ENCODE measurements around the gene OR2Z1. TPM values are rescaled to one million over a fixed set of nuclear protein-coding genes. Genes with fewer than 3 reads are reported as not detected.
"Not testable (repeated sequence)": the region's sequence is repeated elsewhere in the genome, so short reads cannot be mapped to it uniquely, and the experiment has no call there.

OR2Z1 gene
- total RNA-seq, 1 donor from 2014 or later: not detected

GRCh38 chr19:8699908-8700307 is 21.5 kb upstream of the OR2Z1 start:
- ATAC-seq (no peak), DNase-seq (ENCODE audit: low spot score) (no peak)
- intact Hi-C loops (cut with DNase I): no loop called here

- intact Hi-C loops (cut with DNase I): no loop called here
- DNase-seq (ENCODE audit: low spot score): no peak
- no peak for ATAC-seq
These were observed 20.5 kb upstream of the OR2Z1 start for GRCh38 chr19:8700956-8701355.

- DNase-seq (ENCODE audit: low spot score): no peak
- intact Hi-C loops (cut with DNase I): no loop called here
- no peak for ATAC-seq
These were observed 19.1 kb upstream of the OR2Z1 start for GRCh38 chr19:8702350-8702749.

GRCh38 chr19:8703223-8703622 is 18.2 kb upstream of the OR2Z1 start:
- intact Hi-C loops (cut with DNase I): no loop called here
- DNase-seq (ENCODE audit: low spot score) (no peak), ATAC-seq (no peak)

GRCh38 chr19:8705304-8705703 is 16.1 kb upstream of the OR2Z1 start:
- DNase-seq (ENCODE audit: low spot score); ATAC-seq; intact Hi-C loops (cut with DNase I): not testable (repeated sequence)

GRCh38 chr19:8705742-8706141 is 15.7 kb upstream of the OR2Z1 start:
- no peak for DNase-seq (ENCODE audit: low spot score)
- no peak for ATAC-seq
- intact Hi-C loops (cut with DNase I): no loop called here

- ATAC-seq; intact Hi-C loops (cut with DNase I); DNase-seq (ENCODE audit: low spot score): not testable (repeated sequence)
These were observed 11.1 kb upstream of the OR2Z1 start for GRCh38 chr19:8710337-8710736.

GRCh38 chr19:8722032-8722431 is 598 bp downstream of the OR2Z1 start:
- DNase-seq (ENCODE audit: low spot score) (no peak), ATAC-seq (no peak)
- intact Hi-C loops (cut with DNase I): no loop called here

- DNase-seq (ENCODE audit: low spot score) (no peak), ATAC-seq (no peak)
- intact Hi-C loops (cut with DNase I): no loop called here
These were observed 2.8 kb downstream of the OR2Z1 start for GRCh38 chr19:8724276-8724675.

GRCh38 chr19:8731428-8732169 is 10.2 kb downstream of the OR2Z1 start:
- DNase-seq (ENCODE audit: low spot score) (no peak), ATAC-seq (no peak)
- intact Hi-C loops (cut with DNase I): no loop called here

GRCh38 chr19:8738377-8738776 is 16.9 kb downstream of the OR2Z1 start:
- intact Hi-C loops (cut with DNase I): no loop called here
- DNase-seq (ENCODE audit: low spot score): no peak
- no peak for ATAC-seq

- intact Hi-C loops (cut with DNase I); ATAC-seq: not testable (repeated sequence)
These were observed 18.0 kb downstream of the OR2Z1 start for GRCh38 chr19:8739291-8740065.

GRCh38 chr19:8767257-8767656 is 45.8 kb downstream of the OR2Z1 start:
- ATAC-seq; DNase-seq (ENCODE audit: low spot score); intact Hi-C loops (cut with DNase I): not testable (repeated sequence)

More at GRCh38 chr19:8739291-8740065, 18.0 kb downstream of the OR2Z1 start:
- DNase-seq (ENCODE audit: low spot score): not testable (repeated sequence)

GRCh38 chr19:8769265-8769664 is 47.8 kb downstream of the OR2Z1 start:
- intact Hi-C loops (cut with DNase I); ATAC-seq; DNase-seq (ENCODE audit: low spot score): not testable (repeated sequence)

- intact Hi-C loops (cut with DNase I); ATAC-seq: not testable (repeated sequence)
These were observed 52.2 kb downstream of the OR2Z1 start for GRCh38 chr19:8773587-8773986.

More at GRCh38 chr19:8773587-8773986, 52.2 kb downstream of the OR2Z1 start:
- DNase-seq (ENCODE audit: low spot score): not testable (repeated sequence)

Other genes with a start within 250 kb of the OR2Z1 start
- 8.8 TPM for gene PRAM1, start 219.0 kb upstream of the OR2Z1 start, total RNA-seq
- 22.2 TPM for gene ZNF414, start 207.5 kb upstream of the OR2Z1 start, total RNA-seq
- 60.9 TPM for gene MYO1F, start 144.2 kb upstream of the OR2Z1 start, total RNA-seq
- gene ADAMTS10, start 110.9 kb upstream of the OR2Z1 start, total RNA-seq: 60.1 TPM
- not detected for gene NFILZ, start 91.0 kb upstream of the OR2Z1 start, total RNA-seq
- gene ACTL9, start 22.8 kb upstream of the OR2Z1 start, total RNA-seq: not detected
- gene ZNF558, start 110.7 kb downstream of the OR2Z1 start, total RNA-seq: 35.0 TPM
- gene MBD3L1, start 110.7 kb downstream of the OR2Z1 start, total RNA-seq: not detected